GM19328 (cell line): ENCODE results near the gene PRPF19.

Experiments
- ATAC-seq: cut with Tn5 transposase; IDR thresholded peaks from one replicate; pipeline ENCODE4 v1.9.1; 2021; ENCODE audit warnings: mild to moderate bottlenecking, moderate library complexity; ENCODE audit not compliant: unreplicated experiment

PRPF19 gene

DNA sequence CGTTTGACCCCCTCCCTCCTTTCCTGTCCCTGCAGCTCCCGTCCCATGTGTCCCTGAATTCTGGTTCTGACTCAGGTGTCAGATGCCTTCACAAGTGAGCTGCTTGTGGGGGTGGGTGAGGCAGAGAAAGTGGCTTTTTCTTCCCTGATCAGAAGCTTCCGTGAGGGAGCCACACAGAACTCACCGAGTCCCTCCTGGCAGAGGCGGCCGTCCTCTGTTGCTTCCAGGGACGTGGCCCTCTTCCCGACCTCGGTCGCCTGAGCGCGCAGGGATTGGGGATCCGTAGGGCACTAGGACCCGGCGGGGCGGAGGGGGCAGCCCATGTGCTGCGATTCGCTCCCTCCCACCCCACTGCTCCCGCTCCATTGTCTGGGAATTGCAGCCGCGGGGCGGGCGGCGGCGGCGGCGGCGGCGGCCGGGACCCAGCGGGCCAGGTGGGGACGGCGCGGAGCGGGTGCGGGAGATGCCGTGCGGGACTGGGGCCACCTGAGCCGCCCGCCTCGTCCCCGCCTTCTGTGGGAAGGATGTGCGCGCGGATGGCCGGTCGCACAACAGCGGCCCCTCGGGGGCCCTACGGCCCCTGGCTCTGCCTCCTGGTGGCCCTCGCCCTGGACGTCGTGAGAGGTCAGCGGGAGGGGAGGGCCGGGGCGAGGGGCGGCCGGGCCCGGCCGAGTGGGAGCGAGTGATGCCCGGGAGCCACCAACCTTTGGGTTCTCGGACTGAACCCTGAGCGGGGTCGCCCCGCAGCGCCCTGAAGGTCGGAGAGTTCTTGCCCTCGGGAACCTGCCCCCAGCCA is 17.9 kb upstream of the PRPF19 start, which contains the start of gene TMEM132A:
Gene TMEM132A (plus strand): TSS at position 351 of the 796 bp plus-strand sequence. CDS start 174 bp downstream, at position 525.
- ATAC-seq, result no peak

DNA sequence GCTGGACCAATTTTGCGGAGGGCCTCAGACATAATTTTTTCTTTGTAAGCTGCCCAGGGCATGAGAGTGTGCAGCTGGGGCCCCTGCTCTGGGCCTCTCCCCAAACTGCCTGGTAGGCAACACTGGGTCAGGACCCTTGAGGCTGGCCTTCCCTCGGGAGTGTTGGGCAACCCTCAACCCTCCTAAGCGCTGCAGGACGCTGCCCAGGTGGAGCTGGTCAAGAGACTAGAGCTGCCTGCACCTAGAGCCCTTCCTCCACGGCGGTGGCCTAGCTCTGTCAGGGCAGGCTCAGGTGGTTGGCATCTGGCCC is 17.4 kb upstream of the PRPF19 start:
- ATAC-seq, result no peak

DNA sequence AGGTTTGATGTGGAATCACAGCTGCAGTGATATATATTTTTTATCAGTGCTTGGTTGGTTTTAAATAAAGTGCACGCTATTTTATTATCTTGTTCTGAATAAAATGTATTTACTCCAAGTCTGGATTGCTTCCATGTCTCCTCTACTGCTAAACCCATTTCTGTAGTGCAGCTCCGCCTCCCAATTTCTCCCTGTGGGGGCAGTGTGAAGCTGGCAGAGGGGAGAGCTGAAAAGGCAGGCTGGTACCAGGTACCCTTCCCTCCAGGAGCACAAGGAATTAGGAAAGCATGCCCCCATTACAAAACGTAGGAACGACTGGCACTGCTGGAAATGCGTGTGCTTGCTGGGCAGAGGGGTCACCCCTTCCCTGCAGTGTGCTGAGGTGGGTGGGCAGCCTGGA is 16.9 kb upstream of the PRPF19 start:
- no peak for ATAC-seq

DNA sequence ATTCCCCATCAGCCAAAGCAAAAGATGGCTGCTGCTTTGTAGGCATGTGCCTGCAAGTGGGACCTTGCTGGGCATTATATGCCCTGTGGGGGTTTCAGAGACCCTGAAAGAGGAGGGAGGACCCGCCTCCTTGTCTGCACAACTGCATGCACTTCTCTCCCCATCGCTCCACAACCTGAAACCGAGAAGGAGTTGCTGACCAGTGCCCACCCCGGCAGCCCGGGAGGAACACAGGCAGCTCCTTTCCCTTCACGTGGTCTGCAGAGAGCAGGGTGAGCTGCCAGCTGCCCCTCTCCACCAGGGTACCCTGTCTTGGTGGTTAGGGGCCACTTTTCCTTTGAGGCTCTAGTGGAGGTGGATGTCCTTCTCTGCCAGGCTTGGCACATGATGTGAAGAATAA is 16.5 kb upstream of the PRPF19 start:
- no peak for ATAC-seq

DNA sequence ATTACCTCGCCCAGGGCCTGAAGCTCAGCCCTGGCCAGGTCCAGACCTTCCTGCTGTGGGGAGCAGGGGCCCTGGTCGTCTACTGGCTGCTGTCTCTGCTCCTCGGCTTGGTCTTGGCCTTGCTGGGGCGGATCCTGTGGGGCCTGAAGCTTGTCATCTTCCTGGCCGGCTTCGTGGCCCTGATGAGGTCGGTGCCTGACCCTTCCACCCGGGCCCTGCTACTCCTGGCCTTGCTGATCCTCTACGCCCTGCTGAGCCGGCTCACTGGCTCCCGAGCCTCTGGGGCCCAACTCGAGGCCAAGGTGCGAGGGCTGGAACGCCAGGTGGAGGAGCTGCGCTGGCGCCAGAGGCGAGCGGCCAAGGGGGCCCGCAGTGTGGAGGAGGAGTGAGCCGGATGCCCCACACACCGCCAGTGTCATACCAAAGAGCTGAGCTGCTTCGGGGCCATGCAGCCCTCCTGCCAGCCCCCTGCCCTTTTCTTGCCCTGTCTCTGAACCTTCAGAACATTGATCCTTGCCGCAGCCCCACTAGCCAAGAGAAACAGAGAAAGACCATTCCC is 15.5 kb upstream of the PRPF19 start:
- no peak for ATAC-seq

DNA sequence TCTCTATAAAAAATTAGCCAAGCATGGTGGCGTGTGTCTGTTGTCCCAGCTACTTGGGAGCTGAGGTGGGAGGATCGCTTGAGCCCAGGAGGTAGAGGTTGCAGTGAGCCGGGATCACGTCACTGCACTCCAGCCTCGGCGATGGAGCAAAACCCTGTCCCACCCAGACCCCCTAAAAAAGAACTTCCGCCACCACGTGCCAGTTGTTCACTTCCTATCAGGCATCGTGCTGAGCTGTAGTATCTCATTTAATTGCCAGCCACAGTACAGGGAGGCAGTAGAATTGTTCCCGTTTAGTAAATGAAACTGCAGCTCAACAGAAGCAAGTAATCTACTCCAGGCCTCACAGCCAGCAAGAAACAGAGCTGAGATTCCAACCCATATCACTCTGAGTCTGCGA is 14.9 kb upstream of the PRPF19 start:
- ATAC-seq, result no peak

DNA sequence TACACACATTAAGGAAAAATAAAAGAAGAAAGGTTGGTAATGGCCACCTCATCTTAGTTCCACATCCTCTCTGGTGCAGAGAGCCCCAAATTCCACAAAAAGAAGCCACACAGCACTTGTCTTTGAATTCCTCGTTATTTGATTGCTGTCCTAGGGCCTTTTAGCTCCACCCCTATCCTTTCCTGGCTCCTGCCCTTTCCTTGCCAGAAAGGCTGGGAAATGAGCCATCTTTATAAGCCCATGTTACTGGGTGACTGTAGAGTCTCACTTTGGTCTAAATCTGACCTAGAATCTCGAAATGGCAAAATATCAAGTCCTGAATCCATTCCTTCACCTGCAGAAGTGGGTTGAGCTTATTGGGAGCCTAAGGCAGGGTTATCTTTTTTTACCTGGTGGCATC is 13.6 kb upstream of the PRPF19 start:
- no peak for ATAC-seq

DNA sequence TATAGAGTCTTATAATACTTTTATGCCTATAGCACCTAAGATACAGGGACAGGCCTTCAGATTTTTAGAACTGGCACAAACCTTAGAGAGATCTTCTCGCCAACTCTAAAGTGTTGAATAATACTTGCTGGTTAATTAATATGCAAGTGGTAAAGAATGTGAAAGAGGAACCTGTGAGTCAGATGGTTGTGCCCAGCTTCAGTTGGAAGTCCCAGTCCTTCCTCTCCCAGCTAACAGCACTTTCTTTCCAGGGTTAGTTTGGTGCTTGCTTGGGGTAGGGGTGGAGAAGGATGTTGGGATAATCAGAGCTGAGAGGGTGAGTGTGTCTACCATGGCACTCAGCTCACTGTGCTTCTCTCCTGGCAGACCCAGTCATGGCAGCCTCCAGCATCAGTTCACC is 12.9 kb upstream of the PRPF19 start:
- ATAC-seq, result no peak

DNA sequence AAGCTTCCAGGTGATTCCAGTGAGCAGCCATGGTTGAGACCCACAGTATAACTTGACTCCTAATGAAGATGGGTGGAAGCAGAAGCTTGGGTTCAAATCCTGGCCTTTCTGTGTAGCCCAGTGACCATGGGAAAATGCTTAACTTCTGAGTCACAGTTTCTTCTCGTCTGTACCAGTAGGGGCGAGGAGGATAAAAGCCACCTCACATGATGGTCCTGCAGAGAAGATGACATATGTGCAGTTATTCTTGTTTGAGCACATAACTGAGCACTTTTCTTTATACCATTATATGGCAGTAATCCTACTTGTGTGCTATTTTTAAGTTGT is 12.5 kb upstream of the PRPF19 start:
- ATAC-seq, result no peak

DNA sequence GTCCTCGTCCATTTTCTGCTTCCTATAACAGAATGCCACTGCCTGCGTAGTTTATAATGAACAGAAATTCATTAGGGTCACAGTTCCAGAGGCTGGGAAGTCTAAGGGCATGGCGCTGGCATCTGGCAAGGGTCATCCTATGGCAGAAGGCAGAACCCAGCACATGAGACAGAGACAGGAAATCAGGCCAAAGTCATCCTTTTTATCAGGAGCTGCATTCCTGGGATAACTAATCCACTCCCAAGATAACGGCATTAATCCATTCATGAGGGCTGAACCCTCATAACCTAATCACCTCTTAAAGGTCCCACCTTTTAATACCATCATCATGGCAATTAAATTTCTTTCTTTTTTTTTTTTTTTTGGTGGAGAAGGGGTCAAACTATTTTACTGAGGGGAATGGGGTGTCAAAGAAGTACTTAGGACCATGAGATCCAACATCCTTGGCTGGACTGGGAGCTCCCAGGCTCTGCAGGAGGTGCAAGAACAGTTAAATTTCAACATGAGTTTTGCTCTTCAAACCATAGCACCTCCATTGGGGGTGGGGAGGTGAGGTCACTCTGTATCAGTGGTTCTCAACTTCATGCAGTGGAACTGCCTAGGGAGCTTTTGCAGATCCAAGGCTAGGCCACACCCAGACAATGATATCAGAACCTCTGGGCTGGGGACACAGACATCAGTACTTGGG is 12.0 kb upstream of the PRPF19 start:
- ATAC-seq, result no peak

DNA sequence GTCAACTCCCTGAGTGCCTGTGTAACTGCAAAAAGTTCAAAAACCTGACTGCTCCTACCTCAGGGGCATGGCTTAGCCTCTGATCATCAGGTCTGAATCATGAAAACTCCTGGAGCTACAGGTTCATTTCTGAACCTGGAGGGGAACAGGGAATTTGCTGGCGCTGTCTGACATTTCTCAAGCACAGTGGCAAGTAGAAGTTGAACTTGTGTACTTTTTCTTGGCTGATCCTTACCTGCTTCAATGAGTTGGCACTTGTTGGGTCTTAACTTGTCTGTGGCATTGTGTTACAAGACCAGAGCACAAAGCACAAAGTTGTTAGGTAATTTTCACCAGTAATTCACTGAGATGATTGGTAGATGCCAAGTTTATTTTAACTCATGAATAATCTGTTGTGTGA is 10.9 kb upstream of the PRPF19 start:
- ATAC-seq, result no peak

DNA sequence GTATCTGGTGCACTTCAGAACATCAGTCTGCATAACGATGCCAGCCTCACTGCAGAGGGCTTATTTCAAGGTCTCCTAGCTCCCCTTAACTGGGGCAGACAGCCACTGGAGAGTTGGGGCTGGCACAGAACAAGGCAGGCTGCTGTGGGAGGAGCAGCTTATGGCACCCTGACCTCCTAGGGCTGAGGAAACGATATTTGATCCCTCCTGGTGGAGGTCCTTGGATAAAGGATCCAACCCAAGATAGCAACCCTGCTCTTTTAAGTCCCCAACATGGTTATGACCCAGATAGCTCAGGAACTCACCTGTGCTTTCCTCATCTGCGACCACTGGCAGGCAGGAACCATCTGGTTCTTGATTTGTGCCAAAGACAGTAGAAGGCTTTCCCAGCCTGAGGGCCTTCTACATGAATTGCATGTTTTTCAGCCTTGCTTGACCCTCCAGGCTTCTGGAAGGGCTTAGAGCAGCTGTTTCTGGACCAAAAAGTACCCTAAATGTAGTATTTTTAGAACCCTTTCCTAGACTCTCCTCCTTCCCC is 10.4 kb upstream of the PRPF19 start:
- no peak for ATAC-seq

DNA sequence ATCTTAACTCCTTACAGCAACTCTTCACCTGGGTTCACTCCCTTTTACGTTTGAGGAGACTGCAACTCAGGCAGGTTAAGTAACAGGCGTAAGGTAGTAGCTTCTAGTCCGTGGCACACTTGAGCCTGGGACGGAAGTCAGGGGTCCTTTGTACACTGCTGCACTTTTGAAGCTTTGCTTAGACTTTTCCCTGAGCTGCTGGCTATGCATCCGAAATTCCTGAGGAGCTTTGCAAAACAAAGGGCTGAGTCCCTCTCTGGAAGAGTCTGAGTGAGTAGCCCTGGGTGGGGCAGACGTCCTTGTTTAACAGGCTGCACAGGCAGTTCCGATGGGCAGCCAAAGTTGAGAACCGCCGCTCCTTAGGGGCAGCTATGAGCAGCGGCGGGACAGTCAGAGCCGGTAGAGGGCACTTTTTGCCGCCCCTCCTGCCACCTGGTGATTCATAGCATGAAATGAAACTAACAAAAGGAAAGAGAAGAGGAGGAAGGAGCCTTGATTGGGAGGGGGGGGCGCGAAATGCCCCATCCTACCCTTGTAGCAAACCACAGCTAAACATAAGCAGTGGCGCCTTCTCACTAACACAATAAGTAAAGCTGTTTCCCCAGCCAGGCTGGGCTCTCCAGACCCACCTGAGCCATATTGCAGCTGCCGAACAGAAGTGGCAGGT is 9.0 kb upstream of the PRPF19 start:
- ATAC-seq, result peak; percentile 29

DNA sequence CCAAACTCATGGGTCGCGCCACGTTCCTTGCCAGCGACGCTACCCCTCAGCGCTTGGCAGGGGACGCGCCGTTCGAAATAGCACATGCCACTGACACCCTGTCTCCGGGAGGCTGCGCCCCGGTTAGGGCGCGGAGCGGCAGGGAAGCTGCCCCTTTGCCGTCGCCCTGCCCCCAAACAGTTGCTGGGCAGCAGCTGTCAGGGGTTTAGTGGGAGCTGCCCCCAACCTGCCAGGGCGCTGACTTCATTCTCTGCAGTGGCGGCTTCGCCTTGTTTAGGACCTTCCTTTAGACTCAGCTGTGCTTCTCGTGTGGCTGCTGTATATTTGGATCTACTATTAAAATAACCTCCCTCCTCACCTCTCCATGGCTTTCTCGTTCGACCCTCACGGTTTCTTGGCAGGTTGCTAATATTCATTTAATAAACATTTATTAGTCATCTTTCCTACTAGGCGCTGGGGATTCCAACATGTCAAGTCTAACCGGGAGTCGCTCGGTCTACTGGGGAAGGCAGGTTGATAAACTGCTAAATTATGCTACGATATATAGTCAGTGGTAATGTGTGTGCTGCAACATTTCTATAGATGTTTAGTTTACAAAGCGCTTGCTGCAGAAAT is 8.4 kb upstream of the PRPF19 start:
- no peak for ATAC-seq

DNA sequence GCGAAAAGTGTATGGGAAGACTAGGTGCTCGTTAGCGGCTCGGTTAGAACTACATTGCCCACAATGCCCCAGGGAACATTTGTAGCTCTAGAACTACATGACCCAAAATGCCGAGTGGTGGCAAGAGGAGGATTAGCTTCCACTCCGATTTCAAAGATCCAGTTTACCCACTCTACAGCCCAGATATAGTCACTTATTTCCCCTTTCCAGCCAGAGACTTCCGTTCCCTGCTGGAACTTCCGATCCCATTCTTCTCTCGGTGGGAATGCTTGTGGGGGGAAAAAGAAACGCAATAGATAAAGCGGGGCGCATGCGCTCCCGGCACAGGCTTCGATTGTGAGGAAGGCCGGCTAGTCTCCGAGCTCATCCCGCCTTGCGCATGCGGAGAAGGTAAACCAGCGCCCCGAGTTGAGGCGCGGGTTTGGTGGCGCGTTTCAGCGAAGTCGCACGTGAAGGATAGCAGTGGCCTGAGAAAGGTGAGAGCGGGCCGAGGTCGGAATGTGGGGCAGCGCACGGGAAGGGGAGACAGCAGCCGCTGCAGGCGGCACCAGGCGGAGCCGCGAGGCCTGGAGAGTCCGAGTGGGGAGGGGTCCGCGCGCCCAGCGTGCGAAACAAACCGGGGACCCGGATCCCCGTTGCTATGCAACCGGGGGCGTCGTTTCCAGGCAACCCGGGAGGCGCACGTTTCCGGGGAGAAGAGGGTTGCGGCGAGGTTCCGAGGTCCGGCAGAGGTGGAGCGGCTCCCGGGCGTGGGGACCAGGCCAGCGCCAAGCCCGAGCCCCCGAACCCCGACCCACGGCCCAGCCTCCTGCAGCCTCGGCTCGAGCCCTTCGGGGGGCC is 7.6 kb upstream of the PRPF19 start, which contains the start of gene TMEM109:
Gene TMEM109 (plus strand): TSS at position 366 of the 840 bp plus-strand sequence. CDS start 5,536 bp downstream, outside the sequence.
- no peak for ATAC-seq

DNA sequence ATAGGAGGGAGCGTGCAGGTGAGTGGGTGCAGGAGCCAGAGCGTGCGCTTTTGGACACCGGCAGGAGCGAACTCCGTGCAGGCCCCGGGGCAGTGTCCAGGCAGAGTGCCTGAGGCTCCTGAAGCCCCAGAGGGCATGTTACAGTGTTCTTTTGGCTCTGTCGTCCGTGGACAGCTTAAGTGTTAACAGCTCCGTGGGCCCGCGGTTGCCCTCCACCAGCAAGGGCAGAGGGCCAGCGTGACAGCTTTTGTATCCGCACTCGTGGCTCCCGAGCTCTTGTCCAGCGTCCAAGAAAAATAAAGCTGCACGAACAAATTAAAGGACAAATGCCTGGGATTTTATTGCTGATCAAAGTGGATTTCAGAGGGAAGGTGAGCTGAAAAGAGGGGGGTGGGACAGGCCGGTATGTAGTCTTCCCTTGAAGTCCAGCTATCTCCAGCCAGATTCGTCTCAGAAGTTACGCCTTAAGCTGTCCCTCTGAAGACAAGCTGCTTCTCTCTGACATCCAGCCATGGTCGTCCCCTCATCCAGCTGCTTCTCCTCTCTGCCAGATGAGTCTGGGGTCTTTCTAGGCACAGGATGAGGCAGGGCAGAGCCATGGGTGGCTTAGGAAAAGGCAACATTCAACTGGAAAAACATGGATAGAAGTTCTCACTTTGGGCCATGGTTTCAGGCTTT is 6.6 kb upstream of the PRPF19 start:
- no peak for ATAC-seq

DNA sequence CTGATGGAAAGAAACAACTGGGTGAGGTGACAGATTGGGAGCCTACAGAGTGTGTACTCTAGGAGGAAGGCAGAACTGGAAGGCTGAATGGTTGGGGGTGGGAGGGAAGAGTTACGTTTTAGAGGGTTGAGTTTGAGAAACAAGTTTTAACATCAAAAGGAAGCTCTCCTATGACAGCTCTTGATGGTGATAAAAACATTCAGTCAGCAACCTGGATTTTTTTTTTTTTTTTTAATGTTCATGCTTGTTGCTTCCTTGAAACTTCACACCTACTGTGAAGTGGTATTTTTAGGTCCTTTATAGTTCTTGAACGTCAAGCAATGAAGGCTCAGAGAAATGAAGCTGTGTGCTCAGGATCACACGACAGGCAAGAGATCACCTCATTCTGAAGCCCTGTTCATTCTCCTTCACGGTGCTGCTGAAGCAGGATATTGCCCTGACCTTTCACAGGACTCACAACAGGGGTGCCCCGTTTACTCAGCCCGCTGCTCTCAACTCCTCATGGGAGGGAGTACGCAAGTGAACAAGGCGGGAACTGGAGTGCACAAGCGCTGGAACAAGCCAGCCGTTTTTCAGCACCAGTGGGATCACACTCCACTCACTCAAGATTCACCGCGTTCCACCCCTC is 6.0 kb upstream of the PRPF19 start:
- ATAC-seq, result no peak

DNA sequence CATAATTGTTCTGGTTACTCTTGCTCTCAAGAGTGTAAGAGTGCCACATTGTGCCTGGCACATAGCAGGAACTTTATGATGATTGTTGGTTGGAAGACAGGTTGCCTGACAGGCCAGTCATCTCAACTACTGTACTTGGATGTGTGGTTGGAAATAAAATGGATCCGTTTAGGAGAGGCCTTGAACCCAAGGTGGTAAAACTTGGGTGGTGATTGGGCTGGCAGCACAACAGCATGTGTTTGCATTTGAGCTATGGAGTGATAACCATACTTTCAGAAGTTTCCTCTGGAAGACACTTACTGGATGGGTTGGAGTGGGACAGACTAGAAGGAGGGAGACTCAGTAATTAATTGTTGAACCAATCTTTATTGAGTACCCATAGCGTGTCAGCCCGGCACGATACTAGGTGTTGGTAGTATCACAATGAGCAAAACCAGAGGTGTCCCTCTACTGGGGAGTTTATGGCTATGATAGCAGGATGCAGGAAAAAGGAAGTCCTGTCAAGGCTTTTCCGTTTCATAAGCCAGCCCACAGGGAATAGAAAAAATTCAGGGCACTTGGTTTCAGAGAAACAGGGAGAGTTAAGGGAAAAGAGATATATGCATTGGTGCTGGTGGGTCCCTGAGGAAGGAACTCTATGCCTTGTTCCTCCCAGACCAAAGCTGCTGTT is 4.5 kb upstream of the PRPF19 start:
- no peak for ATAC-seq

DNA sequence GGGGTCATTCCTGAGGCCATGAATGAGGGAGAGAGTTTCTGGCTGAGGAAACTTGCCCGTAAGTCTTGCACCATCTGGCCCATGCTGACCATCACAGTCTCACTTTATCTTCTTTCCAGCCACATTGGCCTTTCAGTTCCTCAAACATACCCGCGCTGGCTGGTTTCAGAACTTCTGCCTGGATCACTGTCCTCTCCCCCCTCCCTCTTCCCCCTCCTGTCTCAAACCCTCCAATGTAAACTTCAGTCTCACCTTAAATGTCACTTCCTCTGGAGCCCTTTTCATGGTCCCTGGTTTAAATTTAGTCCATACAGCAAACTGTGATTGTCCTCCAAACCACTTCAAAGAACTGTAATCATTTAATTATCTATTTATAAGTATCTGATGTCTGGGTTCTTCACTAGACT is 3.9 kb upstream of the PRPF19 start:
- ATAC-seq, result peak; percentile 28
